ACC112 (cell line): ENCODE measurements around the gene TMEM132C.
"Not testable (repeated sequence)": the region's sequence is repeated elsewhere in the genome, so short reads cannot be mapped to it uniquely, and the experiment has no call there.

ENCODE experiments used
- H2AFZ ChIP-seq: fragments of 200-600 bp; sonication (generic); one replicate; pipeline ENCODE4 v1.6.0; 2017; ENCODE audit warnings: antibody characterized with exemption, low read length; ENCODE audit not compliant: unreplicated experiment
- H3K27ac ChIP-seq: fragments of 200-600 bp; sonication (generic); 2 replicates; pipeline ENCODE4 v1.5.1; 2014; ENCODE audit warnings: low read depth, mild to moderate bottlenecking, antibody characterized with exemption, low read length, moderate library complexity
- H3K27me3 ChIP-seq: fragments of 200-600 bp; sonication (generic); 2 replicates; pipeline ENCODE4 v1.6.1; 2014; ENCODE audit warnings: mild to moderate bottlenecking, antibody characterized with exemption, low read length, moderate library complexity, mixed read lengths; ENCODE audit not compliant: insufficient read depth
- H3K36me3 ChIP-seq: fragments of 200-600 bp; sonication (generic); 2 replicates; pipeline ENCODE4 v1.6.1; 2016; ENCODE audit warnings: mild to moderate bottlenecking, antibody characterized with exemption, low read length, moderate library complexity, mixed read lengths; ENCODE audit not compliant: insufficient read depth
- H3K4me1 ChIP-seq: fragments of 200-600 bp; sonication (generic); one replicate; pipeline ENCODE4 v1.6.1; 2016; ENCODE audit warnings: low read length, mixed read lengths; ENCODE audit not compliant: insufficient read depth, unreplicated experiment, control insufficient read depth
- H3K4me3 ChIP-seq: fragments of 200-600 bp; sonication (generic); 2 replicates; pipeline ENCODE4 v1.5.1; 2014; ENCODE audit warnings: mild to moderate bottlenecking, low read depth, low read length
- H3K79me2 ChIP-seq: fragments of 200-600 bp; sonication (generic); one replicate; pipeline ENCODE4 v1.6.0; 2016; ENCODE audit warnings: low read length; ENCODE audit not compliant: control insufficient read depth, unreplicated experiment, insufficient read depth

The TMEM132C gene

DNA sequence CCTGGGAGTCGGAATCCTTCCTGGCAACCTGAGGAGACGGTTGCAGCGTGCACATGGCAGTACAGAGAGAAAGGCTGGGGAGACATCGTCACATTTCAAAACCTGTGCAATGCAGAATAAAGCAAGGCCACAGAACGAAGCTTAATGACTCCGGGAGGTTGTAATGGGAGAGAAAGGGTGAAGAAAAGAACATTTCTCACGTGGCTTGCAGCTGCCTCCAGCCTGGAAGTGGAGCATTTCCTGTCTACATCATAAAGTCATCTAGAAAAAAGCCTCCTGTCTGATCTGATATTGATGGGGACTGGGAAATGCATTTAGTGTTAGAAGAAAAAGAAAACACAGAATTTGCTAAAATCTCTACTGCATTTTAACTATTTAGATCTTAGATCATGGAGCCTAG is 209.3 kb downstream of the TMEM132C start:
- Histone ChIP-seq H2AFZ (no peak overlapping the region), H3K27me3 (no peaks in the 10 kb centered on the region), H3K4me1 (no peaks in the 10 kb centered on the region), H3K79me2 (no peaks in the 10 kb centered on the region), H3K27ac (no peak overlapping the region), H3K4me3 (no peak overlapping the region), H3K36me3 (no peaks in the 10 kb centered on the region)

DNA sequence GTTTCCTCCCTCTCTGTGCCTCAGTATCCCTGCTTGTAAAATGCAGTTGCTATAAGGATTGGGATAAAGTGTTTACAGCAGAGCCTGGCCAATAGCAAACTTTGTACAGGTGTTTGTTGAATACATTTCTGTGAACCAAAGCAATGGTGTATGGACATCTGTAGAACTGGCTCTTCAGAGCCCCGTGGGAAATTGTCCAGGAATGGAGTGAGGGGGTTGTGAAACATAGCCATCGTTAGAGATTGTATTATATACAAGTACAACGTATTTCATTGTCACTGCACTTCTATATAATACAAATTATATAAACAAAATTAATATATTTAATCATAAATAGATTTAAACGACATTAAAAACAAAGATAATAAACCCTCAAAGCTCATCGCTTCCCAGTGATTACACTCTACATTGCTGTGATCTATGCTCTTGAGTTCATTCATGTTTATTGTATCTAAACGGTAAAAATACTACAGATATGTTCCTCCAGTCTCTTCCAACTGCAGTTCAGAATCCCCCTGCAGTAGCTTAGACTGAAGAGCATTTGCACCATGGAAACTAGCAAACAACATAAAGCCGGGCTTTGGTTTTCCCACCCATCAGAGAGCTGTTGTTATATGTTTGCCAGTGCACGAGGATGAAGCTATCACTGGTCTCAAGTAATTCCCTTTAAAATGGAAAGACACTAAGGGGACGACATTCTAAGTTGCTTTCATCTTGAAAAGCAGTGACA is 216.7 kb downstream of the TMEM132C start:
- Histone ChIP-seq H3K27ac (no peak overlapping the region), H3K36me3 (no peaks in the 10 kb centered on the region), H3K4me1 (no peaks in the 10 kb centered on the region), H3K79me2 (no peaks in the 10 kb centered on the region), H3K27me3 (no peaks in the 10 kb centered on the region), H2AFZ (no peak overlapping the region), H3K4me3 (no peak overlapping the region)

DNA sequence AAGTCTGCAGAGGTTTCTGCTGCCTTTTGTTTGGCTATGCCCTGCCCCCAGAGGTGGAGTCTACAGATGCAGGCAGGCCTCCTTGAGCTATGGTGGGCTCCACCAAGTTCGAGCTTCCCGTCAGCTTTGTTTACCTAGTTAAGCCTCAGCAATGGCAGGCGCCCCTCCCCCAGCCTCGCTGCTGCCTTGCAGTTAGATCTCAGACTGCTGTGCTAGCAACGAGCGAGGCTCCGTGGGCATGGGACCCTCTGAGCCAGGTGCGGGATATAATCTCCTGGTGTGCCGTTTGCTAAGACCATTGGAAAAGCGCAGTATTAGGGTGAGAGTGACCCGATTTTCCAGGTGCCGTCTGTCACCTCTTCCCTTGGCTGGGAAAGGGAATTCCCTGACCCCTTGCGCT is 230.4 kb downstream of the TMEM132C start:
- H2AFZ ChIP-seq, H3K27me3 ChIP-seq, H3K27ac ChIP-seq, H3K4me1 ChIP-seq, H3K36me3 ChIP-seq, H3K79me2 ChIP-seq, H3K4me3 ChIP-seq: not testable (repeated sequence)

DNA sequence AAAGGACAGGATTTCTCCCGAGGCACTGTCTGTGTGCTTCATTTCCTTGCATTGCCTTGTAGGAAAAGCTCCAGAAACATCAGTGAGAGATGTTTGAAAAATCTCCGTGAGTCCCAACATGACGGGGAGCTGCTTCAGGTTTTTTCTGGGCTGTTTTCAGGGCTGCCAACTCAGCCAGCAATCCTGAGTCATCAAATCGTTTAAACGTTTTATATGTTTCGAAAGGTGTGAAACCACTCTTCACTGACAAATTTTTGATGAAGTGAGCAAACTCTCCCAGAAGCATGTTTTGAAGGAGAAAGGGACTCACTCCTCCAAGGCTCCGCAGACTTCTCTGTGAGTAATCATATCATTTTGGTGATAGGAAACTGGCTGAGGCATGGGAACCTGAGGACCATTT is 240.5 kb downstream of the TMEM132C start:
- H3K4me3 ChIP-seq = no peak overlapping the region
- H3K27ac ChIP-seq = no peak overlapping the region
- H3K36me3 ChIP-seq = no peaks in the 10 kb centered on the region
- no peaks in the 10 kb centered on the region for H3K4me1 ChIP-seq
- H2AFZ ChIP-seq = no peak overlapping the region
- no peaks in the 10 kb centered on the region for H3K27me3 ChIP-seq
- H3K79me2 ChIP-seq = no peaks in the 10 kb centered on the region

DNA sequence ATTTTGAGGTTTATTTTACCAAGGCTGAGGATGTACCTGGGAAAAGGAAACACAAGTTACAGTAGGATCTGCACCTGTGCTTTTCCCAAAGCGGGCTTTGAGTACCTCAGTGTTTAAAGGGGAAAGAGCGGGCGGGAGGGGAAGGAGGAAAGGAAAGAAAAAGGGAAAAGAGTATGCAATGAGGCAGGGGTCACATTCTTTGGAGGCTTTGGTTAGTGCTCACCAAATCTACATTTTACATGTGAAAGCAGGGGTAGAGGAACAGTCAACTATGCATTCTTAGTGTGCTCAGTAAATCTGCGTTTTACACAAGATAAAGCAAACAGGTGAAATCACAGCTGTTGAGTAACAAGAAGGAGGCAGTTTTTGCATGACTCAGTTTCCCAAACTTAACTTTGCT is 242.2 kb downstream of the TMEM132C start:
- Histone ChIP-seq H3K79me2 (no peaks in the 10 kb centered on the region), H3K36me3 (no peaks in the 10 kb centered on the region), H3K4me3 (no peak overlapping the region), H3K4me1 (no peaks in the 10 kb centered on the region), H3K27me3 (no peaks in the 10 kb centered on the region), H3K27ac (no peak overlapping the region), H2AFZ (no peak overlapping the region)

DNA sequence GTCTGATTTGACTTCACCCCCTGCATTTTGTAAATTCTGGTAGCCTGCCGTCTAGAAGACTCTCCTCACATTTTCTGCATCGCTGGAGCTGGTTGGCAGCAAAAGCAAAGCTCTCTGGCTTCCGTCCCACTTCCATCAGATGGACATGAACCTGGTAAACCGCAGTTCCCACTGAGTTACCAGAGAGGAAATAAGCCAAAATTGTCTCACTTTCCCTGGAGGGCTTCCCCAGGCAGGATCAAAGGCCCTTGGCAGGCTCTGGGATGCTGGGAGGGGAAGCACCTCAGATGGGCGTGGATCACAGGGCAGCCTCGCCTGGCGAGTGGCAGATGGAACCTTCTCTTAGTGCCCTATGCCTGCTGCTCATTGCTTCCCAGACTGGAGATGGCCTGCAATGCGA is 243.5 kb downstream of the TMEM132C start:
- Histone ChIP-seq H3K4me1 (no peaks in the 10 kb centered on the region), H3K27ac (no peak overlapping the region), H3K79me2 (no peaks in the 10 kb centered on the region), H2AFZ (no peak overlapping the region), H3K4me3 (no peak overlapping the region), H3K36me3 (no peaks in the 10 kb centered on the region), H3K27me3 (no peaks in the 10 kb centered on the region)

DNA sequence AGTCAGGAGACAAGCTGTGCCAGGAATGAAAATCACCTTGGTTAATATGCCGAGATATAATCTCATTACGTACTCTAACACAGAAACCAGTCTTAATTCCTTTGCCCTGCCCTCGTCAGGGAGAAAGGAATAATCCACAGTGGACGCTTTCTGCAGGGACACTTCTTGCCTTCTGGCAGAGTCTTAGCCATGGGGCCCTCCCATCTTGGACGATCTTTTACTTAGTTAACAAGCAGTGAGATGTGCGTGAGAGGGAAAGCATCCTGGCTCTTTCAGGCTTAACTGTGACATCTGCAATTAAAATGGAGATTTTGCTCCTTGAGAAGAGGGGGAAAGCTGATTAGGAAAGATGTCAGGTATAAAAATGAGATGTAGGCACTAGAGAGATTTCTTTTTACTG is 246.4 kb downstream of the TMEM132C start:
- H2AFZ ChIP-seq = no peak overlapping the region
- no peak overlapping the region for H3K27ac ChIP-seq
- no peaks in the 10 kb centered on the region for H3K36me3 ChIP-seq
- no peak overlapping the region for H3K4me3 ChIP-seq
- H3K4me1 ChIP-seq = no peaks in the 10 kb centered on the region
- no peaks in the 10 kb centered on the region for H3K27me3 ChIP-seq
- no peaks in the 10 kb centered on the region for H3K79me2 ChIP-seq

DNA sequence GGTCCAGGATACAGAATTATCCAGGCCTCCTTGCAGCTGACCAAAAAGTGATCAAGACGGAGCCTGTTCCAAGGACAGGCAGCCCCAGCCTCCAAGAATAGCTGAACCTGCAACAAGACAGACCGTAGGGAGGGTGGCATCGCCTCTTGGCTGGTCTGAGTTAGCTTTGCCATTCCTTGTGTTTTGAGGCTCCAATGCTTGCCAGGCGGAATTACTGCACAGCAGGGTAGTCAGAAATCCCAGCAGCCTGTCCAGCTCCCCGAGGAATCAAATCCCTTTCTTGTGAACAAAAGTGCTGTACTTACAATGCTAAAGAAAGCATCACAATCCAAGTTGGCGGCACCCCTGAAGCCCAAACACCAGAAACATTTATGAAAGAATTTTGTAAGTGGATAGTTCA is 246.9 kb downstream of the TMEM132C start:
- Histone ChIP-seq H3K27ac (no peak overlapping the region), H2AFZ (no peak overlapping the region), H3K4me3 (no peak overlapping the region), H3K4me1 (no peaks in the 10 kb centered on the region), H3K27me3 (no peaks in the 10 kb centered on the region), H3K36me3 (no peaks in the 10 kb centered on the region), H3K79me2 (no peaks in the 10 kb centered on the region)

DNA sequence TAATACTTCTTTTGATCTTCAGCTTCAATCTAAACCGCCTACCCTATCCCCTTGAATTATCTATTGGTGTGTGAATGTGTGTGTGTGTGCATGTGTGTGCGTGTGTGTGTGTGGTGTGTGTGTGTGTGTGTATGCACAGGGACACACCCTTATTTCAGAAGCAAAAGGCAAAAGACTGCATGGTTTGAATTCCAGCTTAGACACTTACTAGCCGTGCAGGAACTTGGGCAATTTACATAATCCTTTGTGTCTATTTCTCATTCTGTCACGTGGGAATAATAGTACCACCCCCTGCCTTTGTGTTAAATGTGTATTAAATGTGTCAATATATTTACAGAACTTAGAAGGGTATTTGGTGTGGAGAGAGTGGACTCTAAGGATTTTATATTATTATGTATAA is 251.7 kb downstream of the TMEM132C start:
- no peaks in the 10 kb centered on the region for H3K79me2 ChIP-seq
- no peak overlapping the region for H3K27ac ChIP-seq
- H3K4me3 ChIP-seq = no peak overlapping the region
- no peak overlapping the region for H2AFZ ChIP-seq
- H3K27me3 ChIP-seq = no peaks in the 10 kb centered on the region
- no peaks in the 10 kb centered on the region for H3K4me1 ChIP-seq
- no peaks in the 10 kb centered on the region for H3K36me3 ChIP-seq

DNA sequence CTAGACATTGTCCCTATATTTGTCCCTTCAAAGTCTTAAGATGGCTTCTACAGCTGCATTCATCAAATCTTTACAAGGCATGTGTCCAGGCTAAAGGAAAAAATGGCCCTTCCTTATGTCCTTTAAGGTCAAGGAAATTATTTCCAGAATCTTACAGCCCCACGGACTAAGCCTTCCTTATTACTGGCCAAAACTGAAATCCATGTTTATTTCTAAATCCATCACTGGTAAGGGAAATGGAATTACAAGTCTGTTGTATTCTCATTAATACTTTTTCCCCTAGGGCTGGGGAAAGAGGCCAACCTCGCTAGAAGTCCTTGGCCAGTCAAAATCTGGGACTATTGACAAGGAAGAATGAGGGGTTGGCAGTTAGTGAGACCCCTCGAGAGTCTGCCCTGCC is 252.5 kb downstream of the TMEM132C start:
- H3K4me3 ChIP-seq = no peak overlapping the region
- H3K79me2 ChIP-seq = no peaks in the 10 kb centered on the region
- no peaks in the 10 kb centered on the region for H3K27me3 ChIP-seq
- no peaks in the 10 kb centered on the region for H3K36me3 ChIP-seq
- H3K27ac ChIP-seq = no peak overlapping the region
- no peak overlapping the region for H2AFZ ChIP-seq
- no peaks in the 10 kb centered on the region for H3K4me1 ChIP-seq

DNA sequence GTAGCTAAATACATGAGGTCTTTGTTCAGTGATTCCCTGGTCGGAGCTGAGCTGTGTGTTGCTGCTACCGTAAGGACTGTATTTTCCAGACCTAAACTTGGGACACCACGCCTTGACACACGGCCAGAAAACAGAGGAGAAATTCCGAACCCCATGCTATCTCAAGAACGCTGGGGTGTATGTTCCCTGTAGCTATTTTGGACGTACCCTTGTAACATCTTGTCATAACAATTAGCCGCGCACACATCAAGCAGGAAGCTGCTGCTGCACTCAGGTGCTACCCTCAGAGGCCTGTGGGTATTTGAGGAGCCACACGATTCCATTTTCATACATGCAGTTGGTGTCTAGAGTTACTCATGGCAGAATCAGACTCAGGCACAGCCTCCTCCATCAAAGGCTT is 255.0 kb downstream of the TMEM132C start:
- Histone ChIP-seq H3K4me3 (no peak overlapping the region), H3K27ac (no peak overlapping the region), H2AFZ (no peak overlapping the region), H3K27me3 (no peaks in the 10 kb centered on the region), H3K36me3 (no peaks in the 10 kb centered on the region), H3K4me1 (no peaks in the 10 kb centered on the region), H3K79me2 (no peaks in the 10 kb centered on the region)
